AG10803 (cell line): ENCODE measurements around the gene OSBPL5.

Source experiments
- DNase-seq: peaks from one replicate; pipeline ENCODE4 v3.0.0; 2010; ENCODE audit warnings: low read depth
- H3K4me3 ChIP-seq: 2 replicates; pipeline ENCODE4 v1.5.1; 2011; ENCODE audit warnings: mild to moderate bottlenecking, low read length, control low read depth
- CTCF ChIP-seq: conservative IDR thresholded peaks from 2 replicates; pipeline ENCODE4 v1.5.1; 2011; ENCODE audit warnings: mild to moderate bottlenecking, low read length, control low read depth, inconsistent platforms

Gene OSBPL5

GRCh38 chr11:3104961-3105790 lies 59.9 kb downstream of the OSBPL5 start:
- H3K4me3 ChIP-seq: no peak overlapping the region
- DNase-seq: no peak
- no peak for TF ChIP-seq CTCF

- DNase-seq: no peak
- TF ChIP-seq CTCF: no peak
- H3K4me3 ChIP-seq: no peak overlapping the region
Observed at GRCh38 chr11:3104051-3104714, 60.9 kb downstream of the OSBPL5 start.

GRCh38 chr11:3103076-3103475 lies 62.0 kb downstream of the OSBPL5 start:
- no peak for TF ChIP-seq CTCF
- no peak for DNase-seq
- H3K4me3 ChIP-seq: no peak overlapping the region

- H3K4me3 ChIP-seq: no peak overlapping the region
- no peak for DNase-seq
- no peak for TF ChIP-seq CTCF
Observed at GRCh38 chr11:3102641-3102921, 62.5 kb downstream of the OSBPL5 start.

- no peak overlapping the region for H3K4me3 ChIP-seq
- TF ChIP-seq CTCF: no peak
- no peak for DNase-seq
Observed at GRCh38 chr11:3101921-3102640, 63.0 kb downstream of the OSBPL5 start.

- no peak overlapping the region for H3K4me3 ChIP-seq
- no peak for TF ChIP-seq CTCF
- DNase-seq: no peak
Observed at GRCh38 chr11:3099178-3099577, 65.9 kb downstream of the OSBPL5 start.
